GM19463 (cell line): ENCODE measurements around the gene ADORA2B.
"Not testable (repeated sequence)": the region's sequence is repeated elsewhere in the genome, so short reads cannot be mapped to it uniquely, and the experiment has no call there.

Source experiments
- ATAC-seq: cut with Tn5 transposase; IDR thresholded peaks from one replicate; pipeline ENCODE4 v1.9.1; 2021; ENCODE audit warnings: mild to moderate bottlenecking, moderate library complexity; ENCODE audit not compliant: unreplicated experiment

The ADORA2B gene

GRCh38 chr17:15921640-15922039 lies 23.3 kb upstream of the ADORA2B start:
- no peak for ATAC-seq

- no peak for ATAC-seq
Measured at GRCh38 chr17:15922586-15922985, 22.3 kb upstream of the ADORA2B start.

GRCh38 chr17:15926039-15926740 lies 18.7 kb upstream of the ADORA2B start:
- no peak for ATAC-seq

GRCh38 chr17:15928286-15928785 lies 16.6 kb upstream of the ADORA2B start:
- no peak for ATAC-seq

GRCh38 chr17:15929941-15930340 lies 15.0 kb upstream of the ADORA2B start:
- no peak for ATAC-seq

- ATAC-seq, result no peak
Measured at GRCh38 chr17:15930426-15930825, 14.5 kb upstream of the ADORA2B start.

- no peak for ATAC-seq
Measured at GRCh38 chr17:15931394-15931793, 13.5 kb upstream of the ADORA2B start.

- ATAC-seq, result no peak
Measured at GRCh38 chr17:15934866-15935265, 10.1 kb upstream of the ADORA2B start.

- no peak for ATAC-seq
Measured at GRCh38 chr17:15935891-15936290, 9.0 kb upstream of the ADORA2B start.

GRCh38 chr17:15936481-15936880 lies 8.4 kb upstream of the ADORA2B start:
- not testable (repeated sequence) for ATAC-seq

- no peak for ATAC-seq
Measured at GRCh38 chr17:15941781-15942180, 3.1 kb upstream of the ADORA2B start.

GRCh38 chr17:15942207-15942833 lies 2.6 kb upstream of the ADORA2B start:
- no peak for ATAC-seq

- ATAC-seq, result no peak
Measured at GRCh38 chr17:15943971-15944758, 765 bp upstream of the ADORA2B start.

- no peak for ATAC-seq
Measured at GRCh38 chr17:15945527-15946191, 729 bp downstream of the ADORA2B start.

GRCh38 chr17:15946611-15947120 lies 1.7 kb downstream of the ADORA2B start:
- no peak for ATAC-seq

GRCh38 chr17:15947271-15947670 lies 2.3 kb downstream of the ADORA2B start:
- ATAC-seq, result no peak

- ATAC-seq, result no peak
Measured at GRCh38 chr17:15947976-15948752, 3.2 kb downstream of the ADORA2B start.

- no peak for ATAC-seq
Measured at GRCh38 chr17:15951368-15952047, 6.6 kb downstream of the ADORA2B start.

GRCh38 chr17:15952048-15952532 lies 7.2 kb downstream of the ADORA2B start:
- no peak for ATAC-seq
